H9 (cell line): ENCODE measurements around the gene BCAS3. TPM values are rescaled to one million over a fixed set of nuclear protein-coding genes. Genes with fewer than 3 reads are reported as not detected.

ENCODE experiments used
- DNase-seq: peaks from one replicate; pipeline ENCODE4 v3.0.0-alpha.2; 2017
- H2AFZ ChIP-seq: one replicate; pipeline ENCODE4 v1.6.1; 2013; ENCODE audit warnings: mild to moderate bottlenecking, low read length, control low read depth, moderate library complexity
- H2AK5ac ChIP-seq: 2 replicates; pipeline ENCODE4 v1.6.1; 2013; ENCODE audit warnings: low read length, control low read depth, mixed read lengths; ENCODE audit not compliant: insufficient read length
- H2BK120ac ChIP-seq: one replicate; pipeline ENCODE4 v1.6.1; 2013; ENCODE audit warnings: low read depth, mild to moderate bottlenecking, low read length, control low read depth, inconsistent platforms; ENCODE audit not compliant: poor library complexity, severe bottlenecking
- H2BK12ac ChIP-seq: 2 replicates; pipeline ENCODE4 v1.6.1; 2013; ENCODE audit warnings: low read length, control low read depth, mixed read lengths, low read depth; ENCODE audit not compliant: insufficient read length
- H2BK15ac ChIP-seq: 2 replicates; pipeline ENCODE4 v1.6.1; 2013; ENCODE audit warnings: low read depth, low read length, control low read depth
- H2BK20ac ChIP-seq: one replicate; pipeline ENCODE4 v1.6.1; 2013; ENCODE audit warnings: low read depth, mild to moderate bottlenecking, low read length, control low read depth, inconsistent platforms; ENCODE audit not compliant: poor library complexity, severe bottlenecking
- H2BK5ac ChIP-seq: 2 replicates; pipeline ENCODE4 v1.6.1; 2013; ENCODE audit warnings: low read length, control low read depth, mixed read lengths; ENCODE audit not compliant: insufficient read length
- H3K14ac ChIP-seq: 2 replicates; pipeline ENCODE4 v1.6.1; 2013; ENCODE audit warnings: low read length, control low read depth; ENCODE audit not compliant: insufficient read depth
- H3K18ac ChIP-seq: 2 replicates; pipeline ENCODE4 v1.6.1; 2013; ENCODE audit warnings: low read depth, mild to moderate bottlenecking, mixed read lengths, low read length, control low read depth; ENCODE audit not compliant: insufficient read length
- H3K23ac ChIP-seq: 2 replicates; pipeline ENCODE4 v1.6.1; 2013; ENCODE audit warnings: low read length, control low read depth, mixed read lengths, low read depth; ENCODE audit not compliant: insufficient read length
- H3K23me2 ChIP-seq: 2 replicates; pipeline ENCODE4 v1.6.1; 2013; ENCODE audit warnings: low read depth, mild to moderate bottlenecking, mixed read lengths, low read length, control low read depth; ENCODE audit not compliant: insufficient read length, poor library complexity, severe bottlenecking
- H3K27ac ChIP-seq: 2 replicates; pipeline ENCODE4 v1.5.1; 2013; ENCODE audit warnings: low read length, control low read depth, mixed read lengths, low read depth; ENCODE audit not compliant: insufficient read length
- H3K27me3 ChIP-seq: 2 replicates; pipeline ENCODE4 v1.6.1; 2013; ENCODE audit warnings: low read length, control low read depth, inconsistent platforms; ENCODE audit not compliant: insufficient read depth
- H3K4ac ChIP-seq: 2 replicates; pipeline ENCODE4 v1.6.1; 2013; ENCODE audit warnings: low read depth, mild to moderate bottlenecking, control low read depth, inconsistent platforms, low read length, moderate library complexity
- H3K4me1 ChIP-seq: 2 replicates; pipeline ENCODE4 v1.6.1; 2013; ENCODE audit warnings: low read length, control low read depth, inconsistent platforms; ENCODE audit not compliant: insufficient read depth
- H3K4me2 ChIP-seq: 2 replicates; pipeline ENCODE4 v1.6.1; 2013; ENCODE audit warnings: low read length, control low read depth, mixed read lengths; ENCODE audit not compliant: insufficient read length, insufficient read depth
- H3K56ac ChIP-seq: 2 replicates; pipeline ENCODE4 v1.6.1; 2013; ENCODE audit warnings: low read depth, mild to moderate bottlenecking, mixed read lengths, low read length, control low read depth; ENCODE audit not compliant: insufficient read length
- H3K79me1 ChIP-seq: 2 replicates; pipeline ENCODE4 v1.6.1; 2013; ENCODE audit warnings: low read depth, mild to moderate bottlenecking, moderate library complexity, low read length, control low read depth, inconsistent platforms; ENCODE audit not compliant: insufficient read depth, poor library complexity, severe bottlenecking
- H3K79me2 ChIP-seq: 2 replicates; pipeline ENCODE4 v1.6.1; 2013; ENCODE audit warnings: low read length, control low read depth, inconsistent platforms; ENCODE audit not compliant: insufficient read depth
- H3K9ac ChIP-seq: 2 replicates; pipeline ENCODE4 v1.6.1; 2013; ENCODE audit warnings: low read length, control low read depth, mixed read lengths; ENCODE audit not compliant: insufficient read length; ENCODE audit errors: extremely low read depth
- H3K9me3 ChIP-seq: one replicate; pipeline ENCODE4 v1.6.1; 2013; ENCODE audit warnings: low read depth, low read length, inconsistent platforms; ENCODE audit not compliant: control insufficient read depth
- H3T11ph ChIP-seq: one replicate; pipeline ENCODE4 v1.6.1; 2013; ENCODE audit warnings: mild to moderate bottlenecking, low read length, control low read depth, inconsistent platforms
- H4K20me1 ChIP-seq: one replicate; pipeline ENCODE4 v1.6.1; 2013; ENCODE audit not compliant: control insufficient read depth, insufficient read length, insufficient read depth
- H4K5ac ChIP-seq: 2 replicates; pipeline ENCODE4 v1.6.1; 2013; ENCODE audit warnings: low read depth, mild to moderate bottlenecking, mixed read lengths, low read length, control low read depth; ENCODE audit not compliant: insufficient read length
- H4K8ac ChIP-seq: replicated peaks from 2 replicates; pipeline ENCODE4 v1.6.1; 2013; ENCODE audit warnings: low read length, control low read depth, mixed read lengths, low read depth; ENCODE audit not compliant: insufficient read length
- H4K91ac ChIP-seq: 2 replicates; pipeline ENCODE4 v1.6.1; 2013; ENCODE audit warnings: low read depth, mild to moderate bottlenecking, moderate library complexity, mixed read lengths, low read length, control low read depth; ENCODE audit not compliant: insufficient read length
- H3K27ac Mint-ChIP-seq, 3 experiments: 2 replicates in 2 of 3; 3 replicates in 1 of 3; pipeline ENCODE4 v1.8.0; 2020 to 2021; ENCODE audit warnings: mixed read lengths in 3 of 3, mild to moderate bottlenecking in 1 of 3, moderate library complexity in 1 of 3
- H3K27me3 Mint-ChIP-seq: 2 replicates; pipeline ENCODE4 v1.8.0; 2021; ENCODE audit warnings: low read depth, mild to moderate bottlenecking, moderate library complexity, mixed read lengths
- H3K36me3 Mint-ChIP-seq, 3 experiments: 2 replicates in 2 of 3; 3 replicates in 1 of 3; pipeline ENCODE4 v1.8.0; 2020 to 2021; ENCODE audit warnings: low read depth in 3 of 3, mixed read lengths in 3 of 3; ENCODE audit not compliant: insufficient read depth in 1 of 3
- H3K4me1 Mint-ChIP-seq, 2 experiments: 2 replicates each; pipeline ENCODE4 v1.8.0; 2020; ENCODE audit warnings: mixed read lengths in 2 of 2
- H3K4me3 Mint-ChIP-seq, 2 experiments: 2 replicates in 1 of 2; 3 replicates in 1 of 2; pipeline ENCODE4 v1.8.0; 2020 to 2021; ENCODE audit warnings: mild to moderate bottlenecking in 2 of 2, mixed read lengths in 2 of 2, moderate library complexity in 1 of 2
- H3K9me3 Mint-ChIP-seq, 2 experiments: 2 replicates in 1 of 2; 3 replicates in 1 of 2; pipeline ENCODE4 v1.8.0; 2020; ENCODE audit warnings: mild to moderate bottlenecking in 2 of 2, mixed read lengths in 2 of 2, moderate library complexity in 1 of 2
- CTCF ChIP-seq: fragments of 200-600 bp; sonication (generic); conservative IDR thresholded peaks from 3 replicates; pipeline ENCODE4 v1.8.0; 2021; ENCODE audit warnings: antibody characterized with exemption, mild to moderate bottlenecking
- WGBS: extraction: QIAGEN DNeasy Blood & Tissue Kit; methylation state at CpG from one replicate; pipeline ENCODE4 v1.1.7; 2013; ENCODE audit warnings: missing lambda C conversion rate, low lambda C conversion rate, mixed read lengths; ENCODE audit not compliant: insufficient read length; ENCODE audit errors: extremely low coverage; 5-methylcytosine and 5-hydroxymethylcytosine counted together
- total RNA-seq: library from RNA; stranded (reverse); gene quantifications from 2 replicates; pipeline ENCODE4 v1.2.1, GENCODE V29; 2021

BCAS3 gene
- total RNA-seq, 1 experiment from 2014 or later: 22.4 TPM

- Histone ChIP-seq H3K4ac (no peak overlapping the region), H2AK5ac (no peak overlapping the region), H4K20me1 (no peaks in the 10 kb centered on the region), H3K56ac (no peak overlapping the region), H3K9ac (no peak overlapping the region), H3T11ph (no peak overlapping the region), H4K8ac (no peak overlapping the region), H3K18ac (no peak overlapping the region), H2BK15ac (no peak overlapping the region), H3K4me2 (no peak overlapping the region), H3K27me3 (no peaks in the 10 kb centered on the region), H3K14ac (no peak overlapping the region), H3K79me1 (no peaks in the 10 kb centered on the region), H3K23ac (no peak overlapping the region), H3K27ac (no peak overlapping the region), H4K5ac (no peak overlapping the region), H3K4me1 (no peaks in the 10 kb centered on the region), H3K79me2 (no peaks in the 10 kb centered on the region), H2BK12ac (no peak overlapping the region), H3K23me2 (no peaks in the 10 kb centered on the region), H4K91ac (no peak overlapping the region), H2BK20ac (no peak overlapping the region), H2BK5ac (no peak overlapping the region), H3K9me3 (no peaks in the 10 kb centered on the region), H2AFZ (no peak overlapping the region), H2BK120ac (no peak overlapping the region)
- Mint-ChIP-seq H3K9me3 (no peaks in the 10 kb centered on the region), H3K4me1 (peaks cover 9 to 21% of the 10 kb centered on the region in 2 experiments), H3K27me3 (no peaks in the 10 kb centered on the region; the same call in 1 of the 2 replicates), H3K27ac (no peak overlapping the region; a peak in 1 of 7 replicates), H3K4me3 (no peak overlapping the region), H3K36me3 (no peaks in the 10 kb centered on the region)
- no peak for DNase-seq
- no CpG with 5 or more reads among the region's 21 CpGs for WGBS
- no peak for TF ChIP-seq CTCF
Measured at GRCh38 chr17:61379457-61380216, 702.0 kb downstream of the BCAS3 start.
